Peyer's patch (tissue), 4 donors: ENCODE measurements around the gene TPGS1. TPM values are rescaled to one million over a fixed set of nuclear protein-coding genes. Genes with fewer than 3 reads are reported as not detected.

Source experiments
- DNase-seq, 3 donors: peaks; one replicate each; pipeline ENCODE4 v3.0.0-alpha.2; 2017 to 2019
- H3K27ac ChIP-seq, 4 donors: fragments of 200-600 bp; sonication (generic); one replicate each; pipeline ENCODE4 v1.5.1; 2016 to 2019
- H3K27me3 ChIP-seq, 2 donors: fragments of 200-600 bp; sonication (generic); one replicate each; pipeline ENCODE4 v1.5.1; 2019
- H3K36me3 ChIP-seq, 3 donors: fragments of 200-600 bp; sonication (generic); one replicate each; pipeline ENCODE4 v1.5.1; 2016 to 2019
- H3K4me1 ChIP-seq, 4 donors: fragments of 200-600 bp; sonication (generic); one replicate each; pipeline ENCODE4 v1.5.1; 2016 to 2019
- H3K4me3 ChIP-seq, 4 donors: fragments of 200-600 bp; sonication (generic); 1 replicate in 3 of 4; 2 replicates in 1 of 4; pipeline ENCODE4 v1.5.1; 2016 to 2019; ENCODE audit warnings: mild to moderate bottlenecking in 1 of 4
- H3K9me3 ChIP-seq, 4 donors: fragments of 200-600 bp; sonication (generic); one replicate each; pipeline ENCODE4 v1.5.1; 2016 to 2019; ENCODE audit warnings: mild to moderate bottlenecking in 1 of 4
- POLR2A ChIP-seq, 2 donors: fragments of 450-650 bp; IDR thresholded peaks; one replicate each; pipeline ENCODE4 v1.5.1; 2017; ENCODE audit warnings: antibody characterized with exemption in 2 of 2, mild to moderate bottlenecking in 2 of 2, moderate library complexity in 2 of 2
- total RNA-seq, 4 donors: library from RNA; depleted of rRNA; stranded (reverse); fragments of >200 nt; gene quantifications; one replicate each; pipeline ENCODE4 v1.1.0, GENCODE V29; 2016
- TF ChIP-seq, protein P1 (sequence below), 6 experiments: fragments of 450-650 bp in 4 of 6; fragments of 200-600 bp in 2 of 6; sonication (generic) in 1 of 6; IDR thresholded peaks; one replicate each; pipeline ENCODE4 v1.5.1; 2017 to 2019; ENCODE audit warnings: antibody characterized with exemption in 6 of 6, mild to moderate bottlenecking in 3 of 6, moderate library complexity in 1 of 6

Gene TPGS1
- total RNA-seq, 4 donors from 2014 or later: 11.6 to 35.7 (median 24.2) TPM

- Histone ChIP-seq H3K36me3 (peaks cover 0 to 6% (median 0%) of the 10 kb centered on the region in 3 donors), H3K9me3 (no peaks in the 10 kb centered on the region), H3K27ac (peak overlapping the region; percentile 75 to 78 (median 76)), H3K27me3 (no peaks in the 10 kb centered on the region), H3K4me1 (peaks cover 5 to 40% (median 17%) of the 10 kb centered on the region in 4 donors), H3K4me3 (peak overlapping the region; percentile 25 to 45 (median 36))
- TF ChIP-seq, protein P1, sequence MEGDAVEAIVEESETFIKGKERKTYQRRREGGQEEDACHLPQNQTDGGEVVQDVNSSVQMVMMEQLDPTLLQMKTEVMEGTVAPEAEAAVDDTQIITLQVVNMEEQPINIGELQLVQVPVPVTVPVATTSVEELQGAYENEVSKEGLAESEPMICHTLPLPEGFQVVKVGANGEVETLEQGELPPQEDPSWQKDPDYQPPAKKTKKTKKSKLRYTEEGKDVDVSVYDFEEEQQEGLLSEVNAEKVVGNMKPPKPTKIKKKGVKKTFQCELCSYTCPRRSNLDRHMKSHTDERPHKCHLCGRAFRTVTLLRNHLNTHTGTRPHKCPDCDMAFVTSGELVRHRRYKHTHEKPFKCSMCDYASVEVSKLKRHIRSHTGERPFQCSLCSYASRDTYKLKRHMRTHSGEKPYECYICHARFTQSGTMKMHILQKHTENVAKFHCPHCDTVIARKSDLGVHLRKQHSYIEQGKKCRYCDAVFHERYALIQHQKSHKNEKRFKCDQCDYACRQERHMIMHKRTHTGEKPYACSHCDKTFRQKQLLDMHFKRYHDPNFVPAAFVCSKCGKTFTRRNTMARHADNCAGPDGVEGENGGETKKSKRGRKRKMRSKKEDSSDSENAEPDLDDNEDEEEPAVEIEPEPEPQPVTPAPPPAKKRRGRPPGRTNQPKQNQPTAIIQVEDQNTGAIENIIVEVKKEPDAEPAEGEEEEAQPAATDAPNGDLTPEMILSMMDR (IDR thresholded peaks at IDR 0.05): peak; percentile 97 to 98 (median 98)
- TF ChIP-seq POLR2A (IDR thresholded peaks at IDR 0.05): no peak
- peak; percentile 80 to 92 (median 89) for DNase-seq
Observed at GRCh38 chr19:510606-511100, 3.4 kb downstream of the TPGS1 start.

DNA sequence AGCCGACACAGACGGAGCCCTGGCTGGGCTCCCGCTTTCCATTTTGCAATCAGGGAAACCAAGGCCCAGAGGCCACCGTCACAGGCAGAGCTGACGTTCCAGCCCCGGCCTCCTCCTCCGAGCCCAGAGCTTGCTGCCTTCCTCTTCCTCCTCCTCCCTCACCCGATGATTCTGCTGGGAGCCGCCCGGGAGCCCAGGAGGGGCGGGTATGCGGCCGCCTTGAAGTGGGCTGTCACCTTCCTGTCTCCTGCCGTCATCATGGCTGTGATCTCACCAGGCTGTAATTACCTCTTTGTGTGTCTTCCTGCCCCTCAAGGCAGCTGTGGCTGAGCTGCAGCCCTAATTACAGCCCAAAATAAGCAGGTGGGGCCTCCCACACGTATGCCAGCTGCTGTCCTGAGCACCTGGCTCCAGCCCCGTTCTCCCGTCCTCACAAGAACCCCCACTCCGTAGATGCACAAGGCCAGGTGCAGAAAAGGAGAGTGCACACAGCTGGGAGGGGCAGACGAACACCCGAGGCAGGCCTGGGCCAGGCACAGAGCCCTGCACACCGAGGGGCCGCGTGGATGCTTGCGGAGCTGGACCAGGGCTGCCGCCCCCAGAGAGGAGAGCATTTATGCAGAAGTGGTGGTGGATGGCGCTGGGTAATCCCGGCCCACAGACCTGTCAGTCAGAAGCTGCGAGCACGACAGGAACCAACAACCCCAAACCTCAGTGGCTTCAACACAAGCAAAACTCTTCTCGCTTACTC lies 4.0 kb downstream of the TPGS1 start:
- Histone ChIP-seq H3K9me3 (no peaks in the 10 kb centered on the region), H3K27me3 (no peaks in the 10 kb centered on the region), H3K27ac (peak overlapping the region; percentile 75 to 78 (median 76)), H3K4me1 (peaks cover 5 to 35% (median 17%) of the 10 kb centered on the region in 4 donors), H3K4me3 (peak overlapping the region; percentile 25 to 45 (median 36)), H3K36me3 (peaks cover 0 to 6% (median 0%) of the 10 kb centered on the region in 3 donors)
- TF ChIP-seq, protein P1 (IDR thresholded peaks at IDR 0.05): no peak
- peak in 1 of 2 donors; percentile 40 for TF ChIP-seq POLR2A (IDR thresholded peaks at IDR 0.05)
- DNase-seq: peak; percentile 75 to 91 (median 79)

GRCh38 chr19:512547-513365 lies 5.5 kb downstream of the TPGS1 start:
- Histone ChIP-seq H3K4me1 (peaks cover 5 to 32% (median 15%) of the 10 kb centered on the region in 4 donors), H3K27me3 (no peaks in the 10 kb centered on the region), H3K9me3 (no peaks in the 10 kb centered on the region), H3K4me3 (no peak overlapping the region), H3K27ac (peak overlapping the region in 2 of 4 donors; percentile 50 to 75), H3K36me3 (peaks cover 0 to 6% (median 0%) of the 10 kb centered on the region in 3 donors)
- TF ChIP-seq POLR2A (IDR thresholded peaks at IDR 0.05): no peak
- TF ChIP-seq, protein P1 (IDR thresholded peaks at IDR 0.05): no peak
- no peak for DNase-seq

- Histone ChIP-seq H3K36me3 (peaks cover 0 to 6% (median 0%) of the 10 kb centered on the region in 3 donors), H3K9me3 (no peaks in the 10 kb centered on the region), H3K27ac (no peak overlapping the region), H3K4me1 (peaks cover 0 to 24% (median 9%) of the 10 kb centered on the region in 4 donors), H3K4me3 (no peak overlapping the region), H3K27me3 (no peaks in the 10 kb centered on the region)
- TF ChIP-seq, protein P1 (IDR thresholded peaks at IDR 0.05): no peak
- no peak for TF ChIP-seq POLR2A (IDR thresholded peaks at IDR 0.05)
- no peak for DNase-seq
Observed at GRCh38 chr19:513368-514165, 6.3 kb downstream of the TPGS1 start.

DNA sequence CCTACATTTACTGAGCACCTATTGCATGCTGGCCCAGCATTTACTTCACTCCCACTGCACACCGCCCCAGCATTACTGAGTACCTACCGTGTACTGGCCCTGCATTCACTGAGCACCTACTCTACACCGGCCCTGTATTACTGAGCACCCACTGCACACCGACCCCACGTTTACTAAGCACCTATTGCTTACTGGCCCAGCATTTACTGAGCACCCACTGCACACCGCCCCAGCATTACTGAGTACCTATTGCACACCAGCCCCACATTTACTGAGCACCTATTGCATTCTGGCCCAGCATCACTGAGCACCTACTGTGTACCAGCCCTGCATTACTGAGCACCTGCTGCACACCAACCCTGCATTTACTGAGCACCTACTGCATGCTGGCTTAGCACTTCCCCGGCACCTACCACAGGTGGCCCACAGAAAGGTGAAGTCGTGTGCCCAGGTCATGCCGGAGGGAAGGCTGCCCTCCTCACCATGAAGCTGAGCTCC lies 6.9 kb downstream of the TPGS1 start:
- no peaks in the 10 kb centered on the region for H3K9me3 ChIP-seq
- no peak overlapping the region for H3K4me3 ChIP-seq
- no peak overlapping the region for H3K27ac ChIP-seq
- DNase-seq: no peak
- H3K27me3 ChIP-seq: no peaks in the 10 kb centered on the region
- peaks cover 0 to 19% (median 8%) of the 10 kb centered on the region in 4 donors for H3K4me1 ChIP-seq
- H3K36me3 ChIP-seq: peaks cover 0 to 6% (median 0%) of the 10 kb centered on the region in 3 donors
- TF ChIP-seq, protein P1 (IDR thresholded peaks at IDR 0.05): no peak
- TF ChIP-seq POLR2A (IDR thresholded peaks at IDR 0.05): no peak
